ENCODE measurements around the gene EPB42.

EPB42 gene

DNA sequence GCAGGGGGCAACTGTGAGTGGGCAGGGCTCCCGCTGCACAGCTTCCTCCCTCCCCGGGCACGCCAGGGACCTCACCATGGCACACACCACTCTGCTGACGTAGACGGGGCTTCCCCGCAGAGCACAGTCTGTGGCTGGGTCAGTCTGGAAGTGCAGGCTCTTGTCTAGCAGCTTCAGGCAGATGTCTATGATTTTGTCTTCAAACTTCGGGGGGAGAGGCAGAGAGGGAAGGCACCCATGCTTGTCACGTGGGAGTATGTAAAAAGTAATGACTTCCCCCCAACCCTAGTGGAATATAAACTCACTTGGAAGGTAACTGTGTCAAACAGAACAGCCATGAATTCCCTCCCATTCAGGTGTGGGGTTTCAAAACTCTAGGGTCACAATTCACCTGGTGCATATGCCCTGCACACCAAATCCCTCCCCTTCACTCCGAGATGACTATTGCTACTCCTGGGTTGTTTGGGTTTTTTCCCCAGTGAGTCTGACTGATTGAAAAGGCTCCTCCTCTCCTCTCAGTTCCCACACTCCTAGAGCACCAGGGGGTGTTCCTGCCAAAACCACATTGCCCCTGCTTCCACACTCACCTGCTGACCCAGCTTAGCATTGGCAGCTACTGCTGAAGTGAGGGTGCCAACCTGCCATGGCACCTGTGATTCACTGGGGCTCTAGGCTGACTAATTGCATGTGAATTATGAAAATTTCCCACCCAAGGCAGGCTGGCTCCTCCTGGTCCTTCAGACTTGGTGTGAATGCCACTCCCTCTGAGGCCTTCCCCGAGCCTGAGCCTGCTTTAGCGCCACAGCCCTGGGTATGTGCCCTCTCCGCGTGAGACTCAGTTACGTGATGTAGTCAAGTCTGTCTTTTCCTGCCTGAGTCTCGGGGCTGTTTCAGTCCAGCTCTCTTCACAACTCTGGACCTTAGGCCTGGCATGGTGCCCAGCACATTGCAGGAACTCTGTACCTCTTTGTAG, 32.9 kb upstream of the EPB42 start:
- H3K4me2 ChIP-seq (ENCODE audit: insufficient read depth, low read length) = no peak overlapping the region
- H3K4me3 ChIP-seq (ENCODE audit: low read depth in 1 of 2, low read length in 2 of 2) = no peak overlapping the region
- no peaks in the 10 kb centered on the region for H4K20me1 ChIP-seq (ENCODE audit: insufficient read depth, low read length)
- H3K4me1 ChIP-seq (ENCODE audit: insufficient read depth, low read length) = no peaks in the 10 kb centered on the region
- no peaks in the 10 kb centered on the region for H3K79me2 ChIP-seq (ENCODE audit: insufficient read depth, low read length)
- TF ChIP-seq, protein P1, sequence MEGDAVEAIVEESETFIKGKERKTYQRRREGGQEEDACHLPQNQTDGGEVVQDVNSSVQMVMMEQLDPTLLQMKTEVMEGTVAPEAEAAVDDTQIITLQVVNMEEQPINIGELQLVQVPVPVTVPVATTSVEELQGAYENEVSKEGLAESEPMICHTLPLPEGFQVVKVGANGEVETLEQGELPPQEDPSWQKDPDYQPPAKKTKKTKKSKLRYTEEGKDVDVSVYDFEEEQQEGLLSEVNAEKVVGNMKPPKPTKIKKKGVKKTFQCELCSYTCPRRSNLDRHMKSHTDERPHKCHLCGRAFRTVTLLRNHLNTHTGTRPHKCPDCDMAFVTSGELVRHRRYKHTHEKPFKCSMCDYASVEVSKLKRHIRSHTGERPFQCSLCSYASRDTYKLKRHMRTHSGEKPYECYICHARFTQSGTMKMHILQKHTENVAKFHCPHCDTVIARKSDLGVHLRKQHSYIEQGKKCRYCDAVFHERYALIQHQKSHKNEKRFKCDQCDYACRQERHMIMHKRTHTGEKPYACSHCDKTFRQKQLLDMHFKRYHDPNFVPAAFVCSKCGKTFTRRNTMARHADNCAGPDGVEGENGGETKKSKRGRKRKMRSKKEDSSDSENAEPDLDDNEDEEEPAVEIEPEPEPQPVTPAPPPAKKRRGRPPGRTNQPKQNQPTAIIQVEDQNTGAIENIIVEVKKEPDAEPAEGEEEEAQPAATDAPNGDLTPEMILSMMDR (IDR thresholded peaks at IDR 0.05; ENCODE audit: borderline replicate concordance, extremely low read depth, low read length, poor library complexity, severe bottlenecking) = no peak
- no peak for TF ChIP-seq EZH2 (IDR thresholded peaks at IDR 0.05; ENCODE audit: borderline replicate concordance, low read depth, low read length, severe bottlenecking)
- H2AFZ ChIP-seq (ENCODE audit: low read depth, low read length) = no peak overlapping the region
- no peaks in the 10 kb centered on the region for H3K9me3 ChIP-seq (ENCODE audit: insufficient read depth, low read length, severe bottlenecking)
- H3K36me3 ChIP-seq (ENCODE audit: insufficient read depth, low read length) = no peaks in the 10 kb centered on the region
- DNase-seq (no peak), ATAC-seq (ENCODE audit: insufficient read depth, low read depth) (0 out of 3 replicates have a peak, but pooled peaks have one; percentile 27)
- no peak overlapping the region for H3K27ac ChIP-seq (ENCODE audit: low read length)
- H3K9ac ChIP-seq (ENCODE audit: low read depth, low read length) = no peak overlapping the region
- no peaks in the 10 kb centered on the region for H3K27me3 ChIP-seq (ENCODE audit: insufficient read depth, low read length, poor library complexity)

DNA sequence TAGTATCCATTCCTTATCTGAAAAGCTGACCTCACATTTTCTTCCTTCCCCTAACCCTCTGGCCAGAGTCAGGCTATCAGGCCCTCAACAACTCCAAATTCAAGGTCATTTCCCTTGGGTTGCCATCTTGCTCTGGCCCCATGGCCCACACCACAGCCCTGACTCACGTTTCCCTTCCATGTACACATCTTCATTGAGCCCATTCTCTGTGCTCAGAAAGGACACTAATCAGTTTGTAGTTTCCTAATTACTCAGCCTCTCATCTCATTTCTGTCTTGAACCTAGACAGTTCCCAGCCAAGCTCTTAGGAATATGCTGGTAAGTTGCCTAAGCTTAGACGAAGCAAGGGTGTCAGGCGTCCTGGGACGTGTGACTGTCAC, 31.0 kb upstream of the EPB42 start:
- DNase-seq (no peak), ATAC-seq (ENCODE audit: insufficient read depth, low read depth) (no peak)
- no peaks in the 10 kb centered on the region for H3K79me2 ChIP-seq (ENCODE audit: insufficient read depth, low read length)
- no peak for TF ChIP-seq EZH2 (IDR thresholded peaks at IDR 0.05; ENCODE audit: borderline replicate concordance, low read depth, low read length, severe bottlenecking)
- TF ChIP-seq, protein P1 (IDR thresholded peaks at IDR 0.05; ENCODE audit: borderline replicate concordance, extremely low read depth, low read length, poor library complexity, severe bottlenecking) = no peak
- H3K27me3 ChIP-seq (ENCODE audit: insufficient read depth, low read length, poor library complexity) = no peaks in the 10 kb centered on the region
- H3K27ac ChIP-seq (ENCODE audit: low read length) = no peak overlapping the region
- H4K20me1 ChIP-seq (ENCODE audit: insufficient read depth, low read length) = no peaks in the 10 kb centered on the region
- no peak overlapping the region for H3K4me2 ChIP-seq (ENCODE audit: insufficient read depth, low read length)
- no peaks in the 10 kb centered on the region for H3K36me3 ChIP-seq (ENCODE audit: insufficient read depth, low read length)
- H3K4me3 ChIP-seq (ENCODE audit: low read depth in 1 of 2, low read length in 2 of 2) = no peak overlapping the region
- no peak overlapping the region for H3K9ac ChIP-seq (ENCODE audit: low read depth, low read length)
- no peaks in the 10 kb centered on the region for H3K9me3 ChIP-seq (ENCODE audit: insufficient read depth, low read length, severe bottlenecking)
- no peaks in the 10 kb centered on the region for H3K4me1 ChIP-seq (ENCODE audit: insufficient read depth, low read length)
- H2AFZ ChIP-seq (ENCODE audit: low read depth, low read length) = no peak overlapping the region

DNA sequence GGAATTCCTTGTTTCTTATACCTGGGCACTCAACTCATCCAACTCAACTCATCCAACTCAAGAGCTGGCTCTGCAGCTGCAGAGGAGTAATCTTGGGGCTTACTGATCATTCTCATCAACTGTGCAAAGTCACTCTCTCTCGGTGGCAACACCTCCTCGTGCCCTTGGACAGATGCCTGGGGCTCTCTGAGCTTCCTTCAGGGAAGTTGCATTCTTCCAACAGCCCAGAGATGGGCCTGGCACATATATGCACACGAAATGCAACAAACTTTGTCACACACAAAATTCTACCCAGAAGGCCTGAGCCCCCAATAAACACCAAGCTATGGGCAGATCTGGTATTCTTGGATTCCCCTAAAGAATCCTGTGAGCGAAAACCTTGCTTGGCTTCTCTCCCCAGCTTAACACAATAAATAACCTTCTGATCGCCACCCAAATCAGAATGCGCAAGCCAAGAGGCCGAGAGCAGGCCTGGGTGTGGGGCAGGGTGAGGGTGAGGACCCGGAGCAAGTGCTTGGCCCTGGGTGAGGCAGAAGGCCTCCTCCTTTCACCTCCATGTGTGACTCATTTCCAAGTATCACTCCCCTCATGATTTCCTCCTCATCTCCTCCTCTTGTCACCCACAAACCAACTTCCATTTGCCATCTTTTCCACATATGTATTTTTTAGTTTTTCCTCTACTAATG, 30.5 kb upstream of the EPB42 start:
- H3K36me3 ChIP-seq (ENCODE audit: insufficient read depth, low read length) = no peaks in the 10 kb centered on the region
- H3K27ac ChIP-seq (ENCODE audit: low read length) = no peak overlapping the region
- no peak overlapping the region for H3K4me3 ChIP-seq (ENCODE audit: low read depth in 1 of 2, low read length in 2 of 2)
- TF ChIP-seq, protein P1 (IDR thresholded peaks at IDR 0.05; ENCODE audit: borderline replicate concordance, extremely low read depth, low read length, poor library complexity, severe bottlenecking) = no peak
- no peak for TF ChIP-seq EZH2 (IDR thresholded peaks at IDR 0.05; ENCODE audit: borderline replicate concordance, low read depth, low read length, severe bottlenecking)
- H3K4me2 ChIP-seq (ENCODE audit: insufficient read depth, low read length) = no peak overlapping the region
- H3K9me3 ChIP-seq (ENCODE audit: insufficient read depth, low read length, severe bottlenecking) = no peaks in the 10 kb centered on the region
- no peak overlapping the region for H2AFZ ChIP-seq (ENCODE audit: low read depth, low read length)
- no peaks in the 10 kb centered on the region for H4K20me1 ChIP-seq (ENCODE audit: insufficient read depth, low read length)
- no peak overlapping the region for H3K9ac ChIP-seq (ENCODE audit: low read depth, low read length)
- H3K79me2 ChIP-seq (ENCODE audit: insufficient read depth, low read length) = no peaks in the 10 kb centered on the region
- no peaks in the 10 kb centered on the region for H3K4me1 ChIP-seq (ENCODE audit: insufficient read depth, low read length)
- H3K27me3 ChIP-seq (ENCODE audit: insufficient read depth, low read length, poor library complexity) = peaks cover 3% of the 10 kb centered on the region
- DNase-seq (no peak), ATAC-seq (ENCODE audit: insufficient read depth, low read depth) (no peak)

Data from DND-41 (cell line).